ENCODE results near the gene IKZF3. TPM values are rescaled to one million over a fixed set of nuclear protein-coding genes. Genes with fewer than 3 reads are reported as not detected.

The IKZF3 gene
- total and polyA plus RNA-seq, 10 of the 15 experiments (the other 5 are each of a cell fraction or from before 2014, with no cell fraction given), result 5.5 to 98.2 (median 47.6) TPM

DNA sequence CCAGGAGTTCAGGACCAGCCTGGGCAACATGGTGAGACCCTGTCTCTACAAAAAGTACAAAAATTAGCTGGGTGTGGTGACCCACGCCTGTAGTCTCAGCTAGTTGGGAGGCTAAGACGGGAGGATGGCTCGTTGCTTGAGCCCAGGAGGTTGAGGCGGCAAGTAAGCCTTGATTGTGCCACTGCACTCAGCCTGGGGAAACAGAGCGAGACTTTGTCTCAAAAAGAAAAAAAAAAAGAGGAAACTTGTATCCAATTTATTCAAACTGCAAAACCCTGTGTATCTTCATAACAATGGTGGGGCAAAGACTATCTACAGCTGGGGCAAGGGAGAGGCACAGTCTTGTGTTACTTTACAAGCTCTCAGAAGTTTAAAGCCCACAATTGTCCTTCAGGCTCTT lies 104.9 kb downstream of the IKZF3 start:
- TF ChIP-seq NFYA (IDR thresholded peaks at IDR 0.05; ENCODE audit: borderline replicate concordance, low read depth, low read length), result no peak
- no peak for TF ChIP-seq WRNIP1 (IDR thresholded peaks at IDR 0.05; ENCODE audit: borderline replicate concordance, low read depth, low read length)
- 0 out of 2 replicates have a peak, but pooled peaks have one; percentile 13 for TF ChIP-seq ZNF384 (IDR thresholded peaks at IDR 0.05; ENCODE audit: borderline replicate concordance, low read depth, low read length)
- POLR2A ChIA-PET, result interaction anchor here (1.2 to 2.5 kb wide), 4 partner anchors 11 to 105 kb away, joined by 3 to 9 read pairs (median 6); partner anchors contain the start of gene IKZF3
- intact Hi-C loops (cut with micrococcal nuclease; ENCODE audit: unreplicated experiment), result loop anchor here (5.0 kb wide), 3 partner anchors 33 to 223 kb away; partner anchors contain the start of genes LRRC3C, ORMDL3 and PSMD3
- 34% methylated on average over 5 of the region's 5 CpGs for WGBS (ENCODE audit: insufficient coverage, insufficient replicate concordance, low lambda C conversion rate, missing lambda C conversion rate)
- RAD21 ChIA-PET (ENCODE audit: unreplicated experiment), result interaction anchor here (0.6 to 3.8 kb wide), 14 partner anchors 11 to 136 kb away, joined by 3 to 18 read pairs (median 6); partner anchors contain the start of gene MIEN1
- BruUV-seq (replicated peaks), result no TSS peak
- H3K4me1 ChIP-seq (ENCODE audit: control insufficient read depth, insufficient read depth, low read length), result peaks cover 67% of the 10 kb centered on the region
- FAIRE-seq (no peak), DNase-seq (ENCODE audit: low read depth, low spot score) (no peak), ATAC-seq (no peak)
- no peaks in the 10 kb centered on the region for H3K27me3 ChIP-seq (replicated peaks in 1 of 2; ENCODE audit: control insufficient read depth in 2 of 2, insufficient read depth in 2 of 2, low read length in 1 of 2)
- H2AFZ ChIP-seq (ENCODE audit: control insufficient read depth, low read depth, low read length), result no peak overlapping the region
- H3K36me3 ChIP-seq (ENCODE audit: control insufficient read depth in 2 of 2, insufficient read depth in 2 of 2, low read length in 1 of 2), result peaks cover 5 to 22% of the 10 kb centered on the region in 2 experiments
- no peaks in the 10 kb centered on the region; the same call in 1 of the 2 replicates for H4K20me1 ChIP-seq (ENCODE audit: control insufficient read depth, insufficient read depth)
- no peak overlapping the region for H3K4me3 ChIP-seq
- CTCF ChIA-PET, result interaction anchor here (0.7 to 3.0 kb wide), 14 partner anchors 10 to 221 kb away, joined by 3 to 19 read pairs (median 4); partner anchors contain the start of genes MIEN1 and PSMD3
- peak overlapping the region; percentile 41 for H3K4me2 ChIP-seq (ENCODE audit: control insufficient read depth, insufficient read depth)
- no peaks in the 10 kb centered on the region for H3K9me3 ChIP-seq (replicated peaks; ENCODE audit: control insufficient read depth, insufficient read depth, low read length)
- H3K9ac ChIP-seq (ENCODE audit: control insufficient read depth, insufficient read depth, low read length), result peak overlapping the region; percentile 28; the same call in 1 of the 2 replicates
- H3K79me2 ChIP-seq (ENCODE audit: control insufficient read depth, insufficient read depth, low read length), result peaks cover 45% of the 10 kb centered on the region
- in situ Hi-C loops (cut with MboI), result loop anchor here (5.0 kb wide), 1 partner anchor 103 kb away; the partner anchor contains the start of gene IKZF3
- H3K27ac ChIP-seq (ENCODE audit: control insufficient read depth, insufficient read depth), result peak overlapping the region; percentile 96
- SMC1A ChIA-PET (ENCODE audit: uncharacterized antibody, unreplicated experiment), result interaction anchor here (0.6 to 4.6 kb wide), 19 partner anchors 8 to 140 kb away, joined by 3 to 42 read pairs (median 4); partner anchors contain the start of gene IKZF3
